ENCODE results near the gene GPD2.
A peak's percentile ranks its signal among the peaks of the same experiment; 100 is the strongest.

Gene GPD2

DNA sequence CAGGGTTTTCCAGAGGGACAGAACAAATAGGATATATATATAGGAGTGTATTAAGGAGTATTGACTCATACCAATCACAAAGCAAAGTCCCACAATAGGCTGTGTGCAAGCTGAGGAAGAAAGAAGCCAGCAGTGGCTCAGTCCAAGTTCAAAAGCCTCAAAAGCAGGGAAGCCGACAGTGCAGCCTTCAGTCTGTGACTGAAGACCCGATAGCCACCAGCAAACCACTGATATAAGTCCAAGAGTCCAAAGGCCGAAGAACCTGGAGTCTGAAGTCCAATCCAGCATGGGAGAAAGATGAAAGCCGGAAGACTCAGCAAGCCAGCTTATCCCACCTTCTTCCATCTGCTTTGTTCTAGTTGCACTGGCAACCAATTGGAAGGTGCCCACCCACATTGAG is 39.0 kb upstream of the GPD2 start:
- TF ChIP-seq, protein P1, sequence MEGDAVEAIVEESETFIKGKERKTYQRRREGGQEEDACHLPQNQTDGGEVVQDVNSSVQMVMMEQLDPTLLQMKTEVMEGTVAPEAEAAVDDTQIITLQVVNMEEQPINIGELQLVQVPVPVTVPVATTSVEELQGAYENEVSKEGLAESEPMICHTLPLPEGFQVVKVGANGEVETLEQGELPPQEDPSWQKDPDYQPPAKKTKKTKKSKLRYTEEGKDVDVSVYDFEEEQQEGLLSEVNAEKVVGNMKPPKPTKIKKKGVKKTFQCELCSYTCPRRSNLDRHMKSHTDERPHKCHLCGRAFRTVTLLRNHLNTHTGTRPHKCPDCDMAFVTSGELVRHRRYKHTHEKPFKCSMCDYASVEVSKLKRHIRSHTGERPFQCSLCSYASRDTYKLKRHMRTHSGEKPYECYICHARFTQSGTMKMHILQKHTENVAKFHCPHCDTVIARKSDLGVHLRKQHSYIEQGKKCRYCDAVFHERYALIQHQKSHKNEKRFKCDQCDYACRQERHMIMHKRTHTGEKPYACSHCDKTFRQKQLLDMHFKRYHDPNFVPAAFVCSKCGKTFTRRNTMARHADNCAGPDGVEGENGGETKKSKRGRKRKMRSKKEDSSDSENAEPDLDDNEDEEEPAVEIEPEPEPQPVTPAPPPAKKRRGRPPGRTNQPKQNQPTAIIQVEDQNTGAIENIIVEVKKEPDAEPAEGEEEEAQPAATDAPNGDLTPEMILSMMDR (IDR thresholded peaks at IDR 0.05; ENCODE audit: borderline replicate concordance, extremely low read depth, low read length, poor library complexity, severe bottlenecking) = no peak
- no peak for TF ChIP-seq EZH2 (IDR thresholded peaks at IDR 0.05; ENCODE audit: borderline replicate concordance, low read depth, low read length, severe bottlenecking)
- Histone ChIP-seq H3K4me2 (ENCODE audit: insufficient read depth, low read length) (no peak overlapping the region), H3K79me2 (ENCODE audit: insufficient read depth, low read length) (no peaks in the 10 kb centered on the region), H2AFZ (ENCODE audit: low read depth, low read length) (no peak overlapping the region), H3K4me1 (ENCODE audit: insufficient read depth, low read length) (peaks cover 21% of the 10 kb centered on the region), H4K20me1 (ENCODE audit: insufficient read depth, low read length) (no peaks in the 10 kb centered on the region), H3K36me3 (ENCODE audit: insufficient read depth, low read length) (no peaks in the 10 kb centered on the region), H3K27ac (ENCODE audit: low read length) (no peak overlapping the region), H3K4me3 (ENCODE audit: low read depth in 1 of 2, low read length in 2 of 2) (no peak overlapping the region), H3K9ac (ENCODE audit: low read depth, low read length) (no peak overlapping the region), H3K27me3 (ENCODE audit: insufficient read depth, low read length, poor library complexity) (no peaks in the 10 kb centered on the region), H3K9me3 (ENCODE audit: insufficient read depth, low read length, severe bottlenecking) (no peaks in the 10 kb centered on the region)
- ATAC-seq (ENCODE audit: insufficient read depth, low read depth) = no peak
- no peak for DNase-seq

- Histone ChIP-seq H4K20me1 (ENCODE audit: insufficient read depth, low read length) (no peaks in the 10 kb centered on the region), H3K9ac (ENCODE audit: low read depth, low read length) (no peak overlapping the region), H3K4me2 (ENCODE audit: insufficient read depth, low read length) (no peak overlapping the region), H3K27me3 (ENCODE audit: insufficient read depth, low read length, poor library complexity) (no peaks in the 10 kb centered on the region), H2AFZ (ENCODE audit: low read depth, low read length) (no peak overlapping the region), H3K4me1 (ENCODE audit: insufficient read depth, low read length) (peaks cover 21% of the 10 kb centered on the region), H3K4me3 (ENCODE audit: low read depth in 1 of 2, low read length in 2 of 2) (no peak overlapping the region), H3K9me3 (ENCODE audit: insufficient read depth, low read length, severe bottlenecking) (no peaks in the 10 kb centered on the region), H3K36me3 (ENCODE audit: insufficient read depth, low read length) (no peaks in the 10 kb centered on the region), H3K79me2 (ENCODE audit: insufficient read depth, low read length) (no peaks in the 10 kb centered on the region), H3K27ac (ENCODE audit: low read length) (no peak overlapping the region)
- 0 out of 3 replicates have a peak, but pooled peaks have one; percentile 15 for ATAC-seq (ENCODE audit: insufficient read depth, low read depth)
- peak; percentile 51 for DNase-seq
- no peak for TF ChIP-seq EZH2 (IDR thresholded peaks at IDR 0.05; ENCODE audit: borderline replicate concordance, low read depth, low read length, severe bottlenecking)
- TF ChIP-seq, protein P1 (IDR thresholded peaks at IDR 0.05; ENCODE audit: borderline replicate concordance, extremely low read depth, low read length, poor library complexity, severe bottlenecking) = no peak
Observed at GRCh38 chr2:156398176-156398575, 38.0 kb upstream of the GPD2 start.

- DNase-seq (no peak), ATAC-seq (ENCODE audit: insufficient read depth, low read depth) (peak; percentile 1; the same call in 1 of the 3 replicates)
- Histone ChIP-seq H2AFZ (ENCODE audit: low read depth, low read length) (peak overlapping the region; percentile 93), H3K79me2 (ENCODE audit: insufficient read depth, low read length) (no peaks in the 10 kb centered on the region), H3K27me3 (ENCODE audit: insufficient read depth, low read length, poor library complexity) (no peaks in the 10 kb centered on the region), H3K4me1 (ENCODE audit: insufficient read depth, low read length) (peaks cover 21% of the 10 kb centered on the region), H4K20me1 (ENCODE audit: insufficient read depth, low read length) (no peaks in the 10 kb centered on the region), H3K36me3 (ENCODE audit: insufficient read depth, low read length) (no peaks in the 10 kb centered on the region), H3K4me3 (ENCODE audit: low read depth in 1 of 2, low read length in 2 of 2) (peak overlapping the region in 1 of 2 experiments; percentile 88; a peak in 2 of 4 replicates), H3K9me3 (ENCODE audit: insufficient read depth, low read length, severe bottlenecking) (no peaks in the 10 kb centered on the region), H3K4me2 (ENCODE audit: insufficient read depth, low read length) (peak overlapping the region; percentile 70), H3K9ac (ENCODE audit: low read depth, low read length) (peak overlapping the region; percentile 81), H3K27ac (ENCODE audit: low read length) (no peak overlapping the region)
- TF ChIP-seq EZH2 (IDR thresholded peaks at IDR 0.05; ENCODE audit: borderline replicate concordance, low read depth, low read length, severe bottlenecking) = no peak
- TF ChIP-seq, protein P1 (IDR thresholded peaks at IDR 0.05; ENCODE audit: borderline replicate concordance, extremely low read depth, low read length, poor library complexity, severe bottlenecking) = no peak
Observed at GRCh38 chr2:156399224-156399949, 36.8 kb upstream of the GPD2 start.

Measured in DND-41 (cell line).